ENCODE results near the gene PTPRCAP. TPM values are rescaled to one million over a fixed set of nuclear protein-coding genes. Genes with fewer than 3 reads are reported as not detected.
"Not testable (repeated sequence)": the region's sequence is repeated elsewhere in the genome, so short reads cannot be mapped to it uniquely, and the experiment has no call there.

PTPRCAP gene
- polyA plus RNA-seq, 3 donors: 2.9 to 8.0 (median 4.1) TPM

DNA sequence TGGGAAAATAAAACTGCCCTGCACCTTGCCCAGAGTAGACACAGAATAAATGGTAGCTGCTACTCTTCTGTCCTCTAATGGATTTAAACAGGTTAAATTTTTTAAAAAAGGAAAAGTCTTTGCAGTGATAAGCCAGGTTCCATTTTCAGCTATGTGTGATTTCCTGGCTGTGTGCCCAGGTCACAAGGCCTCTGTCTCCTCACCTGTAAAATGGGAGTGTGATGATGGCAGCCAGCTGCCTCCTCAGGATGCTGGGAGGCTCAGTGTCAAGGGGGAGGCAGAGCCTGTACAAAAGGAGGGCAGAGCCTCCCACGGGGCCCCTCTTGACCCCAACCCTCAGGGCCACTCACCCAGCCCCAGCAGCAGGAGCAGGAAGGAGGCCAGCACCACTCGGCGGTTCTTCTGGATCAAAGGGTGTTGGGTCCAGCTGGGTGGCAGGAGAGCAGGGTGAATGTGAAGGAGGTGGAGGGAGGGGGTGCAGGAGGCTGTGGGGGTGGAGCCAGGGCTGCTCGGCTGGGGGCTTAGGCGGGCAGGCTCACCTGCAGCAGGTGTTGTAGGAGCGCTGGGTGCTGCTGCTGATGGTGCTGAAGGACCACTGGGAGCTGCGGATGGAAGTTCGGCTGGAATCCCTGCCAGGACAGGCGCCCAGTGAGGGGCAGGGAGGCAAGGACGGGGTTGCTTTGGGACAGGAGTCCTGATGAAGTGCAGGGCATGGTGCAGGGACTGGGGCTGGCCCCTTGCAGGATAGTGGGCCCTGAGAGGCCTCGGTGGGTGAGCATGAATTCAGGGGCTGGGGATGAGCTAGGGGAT lies 29.7 kb upstream of the PTPRCAP start:
- H3K27ac ChIP-seq (ENCODE audit: low read depth, low read length): no peak overlapping the region
- 38 to 82% (median 71%) methylated on average over 11 of the region's 11 CpGs for WGBS, 3 donors

DNA sequence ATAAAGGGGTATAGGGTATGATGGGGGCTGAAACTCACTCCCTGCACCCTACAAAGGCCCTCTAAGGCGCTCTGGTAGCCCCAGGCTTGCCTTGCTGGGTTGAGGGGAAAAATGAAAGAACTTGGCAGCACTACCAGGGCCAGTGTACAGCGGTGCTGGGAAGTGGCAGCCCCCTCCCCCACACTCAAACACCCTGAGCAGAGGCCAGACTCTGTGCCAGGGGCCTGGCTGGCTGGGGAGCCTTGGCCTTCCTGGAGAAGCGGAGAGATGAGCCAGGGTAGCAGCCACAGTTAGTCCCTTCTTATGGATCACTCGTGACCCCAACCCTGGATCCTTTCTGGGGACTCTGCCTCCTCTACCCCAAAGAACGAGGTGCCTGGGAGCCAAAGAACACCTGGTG lies 28.9 kb upstream of the PTPRCAP start:
- no peak overlapping the region for H3K27ac ChIP-seq (ENCODE audit: low read depth, low read length)
- WGBS, 3 donors: 72 to 88% (median 81%) methylated on average over 5 of the region's 5 CpGs

DNA sequence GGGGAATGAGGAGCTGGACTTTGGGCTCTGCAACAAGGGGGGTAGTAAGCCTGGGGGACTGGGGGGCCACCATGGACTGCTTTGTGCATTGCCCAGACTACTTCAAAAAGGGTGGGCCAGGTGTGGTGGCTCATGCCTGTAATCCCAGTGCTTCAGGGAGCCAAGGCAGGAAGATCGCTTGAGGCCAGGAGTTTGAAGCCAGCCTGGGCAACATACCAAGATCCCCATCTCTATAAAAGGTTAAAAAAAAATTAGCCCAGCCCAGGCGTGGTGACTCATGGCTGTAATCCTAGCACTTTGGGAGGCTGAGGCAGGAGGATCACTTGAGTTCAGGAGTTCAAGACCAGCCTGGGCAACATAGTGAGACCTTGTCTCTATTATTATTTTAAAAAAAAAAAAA lies 28.0 kb upstream of the PTPRCAP start:
- not testable (repeated sequence) for H3K27ac ChIP-seq (ENCODE audit: low read depth, low read length)
- 48 to 76% (median 63%) methylated on average over 2 of the region's 2 CpGs for WGBS, 3 donors

DNA sequence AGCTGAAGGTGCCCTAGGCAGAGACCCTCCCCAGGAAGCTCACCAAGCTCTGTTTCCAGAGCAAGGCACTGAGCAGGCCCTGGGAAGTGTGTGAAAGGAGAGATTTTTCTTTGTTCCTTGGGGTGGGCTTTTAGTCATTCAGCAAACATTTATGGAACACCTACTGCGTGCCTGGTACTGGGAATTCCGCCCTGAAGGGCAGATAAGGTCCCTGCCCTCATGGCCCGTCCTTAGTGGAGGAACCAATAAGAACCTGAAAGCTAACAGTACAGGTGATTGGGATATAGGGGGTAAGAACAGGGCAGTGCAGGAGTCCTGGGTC lies 27.7 kb upstream of the PTPRCAP start:
- WGBS, 3 donors: 34 to 79% (median 73%) methylated on average over 3 of the region's 3 CpGs
- no peak overlapping the region for H3K27ac ChIP-seq (ENCODE audit: low read depth, low read length)

DNA sequence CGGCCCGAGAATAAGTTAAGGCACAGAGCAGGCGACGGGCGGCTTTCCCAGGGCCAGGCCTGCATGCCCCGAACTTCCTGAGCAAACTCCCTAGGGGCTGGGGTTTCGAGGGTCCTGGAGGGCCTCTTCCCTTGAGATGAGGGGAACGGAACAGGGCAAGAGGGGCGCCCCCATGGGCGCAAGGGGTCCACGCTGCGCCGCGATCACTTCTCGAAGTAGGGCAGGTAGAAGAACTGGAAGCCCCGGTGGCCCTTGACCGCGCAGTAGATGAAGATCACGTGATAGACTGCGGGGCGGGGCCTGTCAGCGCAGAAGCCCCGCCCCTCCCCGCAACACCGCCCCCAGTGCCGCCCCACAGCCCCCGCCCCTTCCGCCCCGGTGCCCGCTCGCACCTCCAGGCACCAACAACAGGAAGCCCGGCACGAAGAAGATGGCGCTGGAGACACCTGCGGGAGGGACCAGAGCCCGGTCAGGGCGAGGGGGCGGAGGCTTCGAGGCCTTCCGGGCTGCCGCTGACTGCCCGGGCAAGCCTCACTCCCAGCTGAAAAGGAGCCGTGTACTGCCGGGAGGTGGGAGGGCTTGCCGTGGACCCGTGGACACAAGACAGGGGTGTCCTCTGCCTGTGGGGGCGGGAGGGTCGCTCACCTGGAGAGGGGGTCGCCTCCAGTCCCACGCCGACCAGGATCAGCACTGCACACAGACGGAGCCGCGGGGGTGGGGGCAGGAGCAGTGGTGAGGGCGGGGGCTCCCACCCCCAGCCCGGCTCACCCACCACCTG lies 27.1 kb upstream of the PTPRCAP start:
- 16 to 22% (median 20%) methylated on average over 42 to 56 of the region's 56 CpGs for WGBS, 3 donors

DNA sequence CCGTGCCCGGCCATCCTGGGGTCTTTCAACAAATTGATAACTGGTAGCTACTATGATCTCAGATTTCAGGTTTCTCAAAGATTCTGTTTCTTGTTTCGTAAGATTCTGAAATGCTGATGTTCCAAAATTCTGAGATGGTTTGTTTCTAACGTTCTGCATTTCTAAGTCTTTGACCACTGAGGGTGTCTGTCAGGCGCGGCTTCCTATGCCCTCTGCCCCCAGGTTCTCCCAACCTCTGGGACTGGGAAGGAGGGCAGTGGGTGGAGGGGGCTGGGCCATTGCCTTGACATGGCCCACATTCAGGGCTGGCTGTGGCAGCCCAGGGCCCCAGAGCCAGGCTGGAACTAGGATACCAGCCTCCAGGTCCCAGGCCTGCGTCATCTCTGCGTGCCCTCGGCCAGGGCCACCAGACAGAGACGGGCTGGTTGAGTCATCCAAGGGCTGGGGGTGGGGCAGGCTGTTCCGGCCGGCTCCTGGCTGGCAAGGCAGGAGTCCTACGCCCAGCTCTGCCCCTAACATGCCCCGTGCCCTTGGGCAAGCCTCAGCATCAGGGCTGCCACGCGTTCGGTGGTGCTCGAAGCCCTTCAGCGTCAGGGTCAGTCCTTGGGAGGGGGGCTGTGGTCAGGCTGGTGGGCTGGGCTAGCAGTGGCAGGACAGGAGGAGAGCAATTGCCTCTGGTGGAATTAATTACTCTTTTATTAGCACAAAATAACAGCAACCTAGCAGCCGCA lies 26.4 kb upstream of the PTPRCAP start:
- 68 to 77% (median 71%) methylated on average over 20 of the region's 20 CpGs for WGBS, 3 donors

More for the DNA sequence above, 27.1 kb upstream of the PTPRCAP start:
- H3K27ac ChIP-seq (ENCODE audit: low read depth, low read length): no peak overlapping the region

DNA sequence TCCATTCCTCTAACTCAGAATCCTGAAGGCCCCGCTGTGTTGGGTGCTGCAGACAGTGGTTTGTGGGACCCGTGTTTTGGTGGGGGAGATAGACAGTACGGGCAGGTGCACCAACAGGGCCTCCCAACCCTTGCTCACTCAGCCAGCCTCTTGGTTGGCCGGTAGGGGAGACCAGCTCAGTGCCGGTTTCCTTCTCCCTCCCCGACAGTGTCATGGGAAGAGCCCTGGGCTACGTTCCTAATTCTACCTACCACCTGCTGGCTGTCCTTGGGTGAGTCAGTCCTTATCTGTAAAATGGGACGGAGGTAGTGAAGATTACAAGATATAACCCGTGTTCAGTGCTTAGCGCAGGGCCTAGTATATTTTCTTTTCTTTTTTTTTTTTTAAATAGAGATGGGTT lies 25.7 kb upstream of the PTPRCAP start:
- H3K27ac ChIP-seq (ENCODE audit: low read depth, low read length): no peak overlapping the region
- 69 to 95% (median 91%) methylated on average over 10 of the region's 10 CpGs for WGBS, 3 donors

More for the DNA sequence above, 26.4 kb upstream of the PTPRCAP start:
- no peak overlapping the region for H3K27ac ChIP-seq (ENCODE audit: low read depth, low read length)

DNA sequence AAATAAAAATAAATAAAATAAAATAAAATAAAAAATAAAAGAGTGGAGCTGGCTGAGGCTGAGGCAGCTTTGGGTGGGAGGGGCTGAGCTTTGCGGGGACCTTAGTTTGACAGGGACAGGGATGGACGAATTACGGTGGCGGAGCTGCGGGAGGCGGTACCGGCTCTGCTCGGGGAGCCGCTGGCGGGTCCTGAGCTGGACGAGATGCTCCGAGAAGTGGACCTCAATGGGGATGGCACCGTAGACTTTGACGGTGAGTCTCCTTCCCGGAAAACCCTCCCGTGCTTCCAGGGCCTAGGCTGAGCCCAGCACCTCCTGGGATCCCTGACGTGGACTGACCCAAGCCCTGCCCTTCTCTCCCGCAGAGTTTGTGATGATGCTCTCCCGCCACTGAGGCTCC lies 20.8 kb upstream of the PTPRCAP start:
- WGBS, 3 donors: 85 to 91% (median 87%) methylated on average over 17 to 19 of the region's 19 CpGs

DNA sequence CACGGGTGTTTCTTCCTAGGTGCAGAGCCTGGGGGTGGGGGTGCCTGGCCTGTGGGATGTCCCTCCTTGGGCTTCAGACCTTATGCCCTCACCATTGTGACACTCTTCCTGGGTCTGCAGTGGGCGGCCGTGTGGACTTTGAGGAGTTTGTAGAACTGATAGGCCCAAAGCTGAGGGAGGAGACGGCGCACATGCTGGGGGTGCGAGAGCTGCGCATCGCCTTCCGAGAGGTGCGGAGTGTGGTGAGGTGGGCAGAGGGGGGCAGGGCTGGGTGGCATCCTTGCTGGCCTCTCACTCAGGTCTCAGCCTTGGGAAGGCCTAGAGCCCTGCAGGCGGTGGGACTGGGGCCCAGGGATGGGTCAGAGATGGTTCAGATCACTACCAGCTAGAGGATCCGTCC lies 20.0 kb upstream of the PTPRCAP start:
- H3K27ac ChIP-seq (ENCODE audit: low read depth, low read length): no peak overlapping the region
- 91 to 92% (median 92%) methylated on average over 12 of the region's 12 CpGs for WGBS, 3 donors

More for the DNA sequence above, 20.8 kb upstream of the PTPRCAP start:
- H3K27ac ChIP-seq (ENCODE audit: low read depth, low read length): no peak overlapping the region

DNA sequence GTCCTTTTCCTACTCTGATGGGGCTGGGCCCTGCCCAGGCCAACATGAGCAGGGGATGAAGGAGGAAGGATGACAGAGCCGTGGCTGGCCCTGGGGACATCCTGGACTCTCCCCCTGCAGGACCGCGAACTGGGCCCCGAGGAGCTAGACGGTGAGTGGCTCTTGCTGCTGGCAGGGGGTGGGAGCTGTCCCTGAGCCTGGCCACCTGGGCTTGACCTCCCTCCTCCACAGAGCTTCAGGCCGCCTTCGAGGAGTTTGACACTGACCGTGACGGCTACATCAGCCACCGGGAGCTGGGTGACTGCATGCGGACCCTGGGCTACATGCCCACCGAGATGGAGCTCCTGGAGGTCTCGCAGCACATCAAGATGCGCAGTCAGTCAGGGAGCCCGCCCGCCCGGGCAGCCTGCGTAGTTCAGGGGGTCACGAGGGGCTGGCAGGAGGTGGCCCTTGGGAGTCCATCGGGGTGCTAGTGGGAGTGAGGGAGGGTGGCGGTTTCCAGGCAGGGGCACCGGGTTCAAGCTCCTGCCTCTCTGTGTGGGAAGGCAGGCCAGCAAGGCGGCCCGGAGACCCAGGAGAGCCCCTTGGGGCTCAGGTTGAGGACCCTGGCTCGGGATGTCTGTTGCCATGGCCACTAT lies 18.7 kb upstream of the PTPRCAP start:
- WGBS, 3 donors: 83 to 84% (median 83%) methylated on average over 24 to 25 of the region's 25 CpGs
- no peak overlapping the region for H3K27ac ChIP-seq (ENCODE audit: low read depth, low read length)

DNA sequence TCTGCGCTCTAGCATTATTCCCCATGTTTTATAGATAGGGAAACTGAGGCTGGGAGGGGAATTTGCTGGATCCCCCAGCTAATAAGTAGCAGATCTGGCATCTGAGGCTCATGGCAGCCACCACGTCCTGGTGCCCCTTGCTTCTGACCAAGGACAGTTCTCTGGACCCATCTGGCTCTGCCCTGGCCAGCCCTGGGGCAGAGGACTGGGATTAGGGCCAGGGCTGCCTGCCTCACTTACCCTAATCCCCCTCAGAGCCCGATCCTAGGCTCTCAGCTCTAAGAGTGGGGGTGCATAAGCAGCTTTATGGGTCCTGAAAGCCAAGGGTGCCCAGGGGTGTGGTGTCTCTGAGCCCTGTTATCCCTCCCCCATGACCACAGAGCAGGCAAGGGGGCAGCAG lies 17.6 kb upstream of the PTPRCAP start, which contains the start of gene CABP4:
Gene CABP4, plus strand, starts transcription at position 301 of the 400 bp plus-strand sequence. Its CDS starts 70 bp downstream, at position 371.
- WGBS, 3 donors: 91 to 95% (median 94%) methylated on average over 3 of the region's 3 CpGs
- H3K27ac ChIP-seq (ENCODE audit: low read depth, low read length): no peak within 1 kb of the TSS

DNA sequence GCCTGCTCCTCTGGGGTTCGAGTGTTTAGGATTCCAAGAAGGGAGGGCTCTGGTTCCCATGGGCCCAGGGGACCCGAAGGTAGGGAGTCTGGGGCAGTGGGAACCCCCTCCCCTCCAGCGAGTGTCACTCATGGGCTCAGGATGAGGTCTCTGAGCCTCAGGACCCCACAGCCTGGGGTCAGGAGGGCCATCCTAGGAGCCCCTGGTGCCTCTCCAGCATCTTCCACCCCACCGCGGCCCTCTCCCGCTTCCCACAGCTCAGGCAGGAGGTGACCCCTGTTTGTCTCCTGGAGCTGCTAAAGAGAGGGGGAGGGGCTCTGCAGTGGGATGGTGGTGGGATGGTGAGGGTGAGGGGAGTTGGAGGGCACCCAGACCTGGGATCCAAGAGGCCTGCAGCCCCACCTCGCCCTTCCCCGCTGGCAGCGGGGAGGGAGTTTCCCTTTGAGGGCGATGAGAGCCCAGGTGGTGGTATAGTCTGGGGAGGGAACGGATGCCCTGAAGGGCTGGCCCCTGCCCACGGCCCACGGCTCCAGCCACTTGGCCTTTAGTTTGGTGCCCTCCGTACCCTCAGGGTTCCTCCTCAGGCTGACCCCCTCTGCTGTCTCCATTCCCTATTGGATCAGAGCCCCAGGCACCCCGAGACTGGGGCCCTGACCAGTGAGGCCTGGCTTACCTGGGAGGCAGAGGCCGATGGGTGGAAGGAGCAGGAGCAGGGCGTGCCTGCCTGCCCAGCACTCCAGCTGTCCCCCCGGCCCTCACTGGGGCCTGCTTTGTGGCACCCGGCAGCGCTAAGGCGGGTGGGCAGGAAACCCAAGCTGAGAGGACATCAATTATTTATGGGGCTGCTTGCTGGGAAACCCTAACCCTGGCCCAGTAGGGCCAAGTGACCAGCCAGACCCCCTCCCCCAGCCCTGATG lies 16.6 kb upstream of the PTPRCAP start:
- no peak overlapping the region for H3K27ac ChIP-seq (ENCODE audit: low read depth, low read length)
- 87 to 92% (median 87%) methylated on average over 18 to 21 of the region's 21 CpGs for WGBS, 3 donors

DNA sequence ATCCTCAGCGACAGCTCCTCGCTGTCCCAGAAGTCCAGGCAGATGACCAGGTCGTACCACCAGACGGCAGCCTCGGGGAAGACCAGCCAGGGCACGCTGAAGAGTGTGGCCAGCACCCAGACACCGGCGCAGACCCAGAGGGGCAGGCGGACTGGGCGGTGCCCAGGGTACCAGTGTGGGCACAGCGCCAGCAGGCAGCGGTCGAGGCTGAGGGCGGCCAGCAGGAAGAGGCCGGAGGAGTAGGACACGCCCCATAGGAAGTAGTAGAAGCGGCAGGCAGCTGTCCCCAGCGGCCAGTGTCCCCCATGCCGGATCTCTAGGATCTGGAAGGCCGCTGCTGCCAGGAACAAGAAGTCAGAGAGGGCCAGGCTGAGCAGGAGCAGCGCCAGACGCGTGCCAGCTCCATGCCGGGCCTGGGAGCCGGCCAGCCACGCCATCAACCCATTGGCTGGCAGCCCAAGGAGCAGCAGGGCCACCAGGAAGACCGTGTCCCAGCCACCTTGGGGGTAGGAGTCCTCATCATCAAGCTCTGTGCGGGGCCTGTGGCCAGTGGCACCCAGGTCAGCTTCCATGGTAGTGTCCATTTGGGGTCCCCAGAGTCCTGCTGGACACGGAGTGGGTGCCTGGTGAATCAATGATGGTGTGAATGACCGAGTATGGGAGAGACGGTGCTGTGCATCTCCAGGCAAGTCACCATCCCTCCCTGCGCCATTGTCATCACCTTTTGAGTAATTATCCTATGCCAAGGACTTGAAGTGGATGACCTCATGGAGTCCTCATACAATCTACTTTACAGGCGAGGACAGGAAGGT lies 14.9 kb upstream of the PTPRCAP start, which contains the start of gene GPR152:
Gene GPR152, minus strand, starts transcription at position 589 of the 812 bp plus-strand sequence. Its CDS starts 5 bp downstream, at position 584.
- 72 to 82% (median 77%) methylated on average over 33 of the region's 33 CpGs for WGBS, 3 donors
- no peak within 1 kb of the TSS for H3K27ac ChIP-seq (ENCODE audit: low read depth, low read length)

DNA sequence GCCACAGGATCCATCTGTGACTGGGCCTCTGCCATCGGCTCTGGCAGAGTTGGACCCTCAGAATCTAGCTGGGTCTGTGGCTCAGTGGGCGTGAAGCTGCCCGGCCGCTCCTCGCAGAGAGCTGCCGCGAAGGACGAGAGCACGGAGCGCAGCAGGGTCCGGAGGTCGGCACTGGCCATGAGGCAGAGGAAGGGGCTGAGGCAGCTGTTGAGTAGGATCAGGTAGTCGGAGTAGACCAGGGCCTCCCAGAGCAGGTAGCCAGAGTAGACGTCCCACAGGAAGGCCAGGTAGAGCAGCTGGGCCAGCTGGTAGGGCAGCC lies 14.1 kb upstream of the PTPRCAP start:
- WGBS, 3 donors: 91 to 94% (median 94%) methylated on average over 14 of the region's 14 CpGs
- H3K27ac ChIP-seq (ENCODE audit: low read depth, low read length): no peak overlapping the region

DNA sequence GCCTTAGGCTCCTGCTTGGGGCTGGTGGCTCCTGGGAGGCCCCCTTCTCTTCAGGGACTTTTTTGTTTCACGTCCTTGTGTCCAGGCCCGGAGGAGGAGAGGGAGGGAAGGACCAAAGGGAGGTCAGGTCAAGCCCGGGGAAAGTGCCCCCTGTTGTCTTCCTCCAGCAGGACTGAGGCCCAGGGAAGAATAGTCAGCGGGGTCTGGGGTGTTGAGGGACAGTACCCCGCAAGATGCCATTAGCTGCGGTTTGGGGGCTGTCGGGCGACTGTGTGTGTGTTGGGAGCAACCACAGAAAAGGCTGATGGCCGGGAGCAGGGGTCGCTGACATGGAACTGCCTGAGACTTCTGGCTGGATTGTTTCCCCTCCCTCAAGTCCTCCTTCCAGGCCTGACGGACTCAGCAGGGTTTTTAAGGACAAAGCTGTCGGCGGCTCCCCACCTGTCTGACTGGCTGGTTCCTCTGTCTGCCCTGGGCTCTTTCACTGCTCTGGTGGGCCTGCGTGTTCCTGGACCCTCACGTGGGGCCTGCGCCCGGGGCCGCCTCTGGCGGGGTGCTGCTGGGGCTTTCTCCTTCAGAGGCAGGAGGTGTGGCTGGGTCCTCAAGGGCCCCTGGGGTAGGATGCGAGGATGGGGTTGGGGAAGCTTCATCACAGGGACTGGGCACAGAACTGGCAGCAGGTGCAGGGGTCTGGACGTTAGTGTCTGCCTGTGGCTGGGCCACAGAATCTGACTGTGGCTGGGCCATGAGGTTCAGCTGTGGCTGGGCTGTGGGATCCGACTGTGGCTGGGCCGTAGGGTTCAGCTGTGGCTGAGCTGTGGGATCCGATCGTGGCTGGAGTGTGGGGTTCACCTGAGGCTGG lies 13.5 kb upstream of the PTPRCAP start:
- 93% methylated on average over 25 of the region's 25 CpGs for WGBS, 3 donors
- H3K27ac ChIP-seq (ENCODE audit: low read depth, low read length): no peak overlapping the region
